Measurements from ENCODE around the gene OPN1LW.
"Not testable (repeated sequence)": the region's sequence is repeated elsewhere in the genome, so short reads cannot be mapped to it uniquely, and the experiment has no call there.

OPN1LW gene

DNA sequence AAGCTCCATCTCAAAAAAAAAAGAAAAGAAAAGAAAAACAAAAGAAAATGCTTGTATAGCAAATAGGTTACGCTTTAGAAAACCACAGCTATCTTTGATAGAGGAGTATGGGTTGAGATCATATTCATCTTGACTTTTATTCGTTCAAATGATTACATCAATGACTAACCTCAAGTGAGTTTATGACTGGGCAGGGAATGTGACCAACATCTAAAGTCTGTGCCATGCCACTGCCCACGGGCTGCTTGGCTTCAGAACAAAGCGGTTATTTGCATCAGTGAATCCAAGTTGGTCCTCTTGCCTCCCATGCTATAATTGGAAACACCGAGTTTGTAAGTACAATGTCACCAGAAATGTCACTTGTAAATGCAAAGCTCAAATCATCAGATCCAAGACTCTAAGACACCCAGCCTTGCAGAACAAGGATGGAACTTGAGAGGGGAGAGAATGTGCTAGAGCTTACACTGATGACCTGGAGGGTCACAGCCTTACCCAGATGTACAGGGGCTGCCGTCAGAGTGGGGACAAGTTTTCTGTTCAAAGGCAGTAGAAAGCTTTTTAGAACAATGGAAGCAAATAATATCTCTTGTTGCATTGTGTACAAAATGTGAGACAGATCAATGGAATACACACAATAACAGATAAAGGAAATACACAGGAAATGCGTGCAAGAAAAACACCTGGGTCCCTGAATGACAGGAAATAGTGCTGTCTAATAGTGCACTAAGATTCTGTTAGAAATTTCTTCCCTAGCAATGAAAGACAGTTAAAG lies 8.4 kb upstream of the OPN1LW start:
- no peak for DNase-seq

DNA sequence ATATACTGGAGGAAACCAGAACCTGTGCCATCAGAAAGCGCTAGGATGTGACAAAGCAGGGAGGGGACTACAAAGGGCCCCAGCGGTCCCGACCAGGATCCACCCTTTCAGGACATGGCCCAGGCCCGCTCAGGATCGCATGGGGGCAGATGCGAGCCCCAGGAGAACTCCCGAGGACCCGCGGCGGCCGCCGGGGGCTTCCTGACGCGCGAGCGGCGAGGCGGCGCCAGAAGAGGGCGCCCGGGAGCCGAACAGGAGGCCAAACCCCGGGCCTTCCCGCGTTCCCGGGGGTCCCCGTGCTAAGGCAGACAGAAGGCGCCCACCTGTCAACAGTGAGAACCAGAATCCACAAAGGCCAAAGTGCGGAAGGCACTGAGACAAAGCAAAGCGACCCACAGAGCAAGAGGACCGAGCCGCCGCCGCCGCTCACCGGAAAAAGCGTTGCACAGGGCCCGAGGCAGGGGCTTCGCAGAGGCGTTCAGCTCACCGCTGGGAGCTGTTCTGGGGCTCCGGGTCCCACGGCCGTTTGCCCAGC lies 7.3 kb upstream of the OPN1LW start:
- peak; percentile 36 to 56 (median 44) for DNase-seq

DNA sequence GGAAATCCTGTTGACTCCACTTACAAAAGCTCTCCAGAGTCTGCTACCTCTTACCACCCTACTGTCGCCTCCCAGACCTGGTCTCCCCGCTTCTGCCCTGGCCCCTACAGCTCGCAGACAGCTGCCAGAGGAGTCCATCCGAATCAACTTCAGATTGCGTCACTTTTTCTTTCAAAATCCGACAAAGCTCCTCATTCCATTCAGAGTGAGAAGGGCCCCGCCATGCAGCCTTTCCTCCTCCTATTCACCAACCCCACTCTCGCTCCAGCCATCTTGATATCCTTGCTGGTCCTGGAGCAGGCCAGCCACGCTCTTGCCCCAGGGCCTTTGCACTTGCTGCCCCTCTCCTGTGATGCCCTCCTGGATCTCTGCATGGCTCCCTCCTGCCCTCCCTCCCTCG lies 5.2 kb upstream of the OPN1LW start:
- DNase-seq: no peak

DNA sequence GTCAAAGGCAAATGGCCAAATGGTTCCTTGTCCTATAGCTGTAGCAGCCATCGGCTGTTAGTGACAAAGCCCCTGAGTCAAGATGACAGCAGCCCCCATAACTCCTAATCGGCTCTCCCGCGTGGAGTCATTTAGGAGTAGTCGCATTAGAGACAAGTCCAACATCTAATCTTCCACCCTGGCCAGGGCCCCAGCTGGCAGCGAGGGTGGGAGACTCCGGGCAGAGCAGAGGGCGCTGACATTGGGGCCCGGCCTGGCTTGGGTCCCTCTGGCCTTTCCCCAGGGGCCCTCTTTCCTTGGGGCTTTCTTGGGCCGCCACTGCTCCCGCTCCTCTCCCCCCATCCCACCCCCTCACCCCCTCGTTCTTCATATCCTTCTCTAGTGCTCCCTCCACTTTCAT lies 3.8 kb upstream of the OPN1LW start:
- DNase-seq: no peak

DNA sequence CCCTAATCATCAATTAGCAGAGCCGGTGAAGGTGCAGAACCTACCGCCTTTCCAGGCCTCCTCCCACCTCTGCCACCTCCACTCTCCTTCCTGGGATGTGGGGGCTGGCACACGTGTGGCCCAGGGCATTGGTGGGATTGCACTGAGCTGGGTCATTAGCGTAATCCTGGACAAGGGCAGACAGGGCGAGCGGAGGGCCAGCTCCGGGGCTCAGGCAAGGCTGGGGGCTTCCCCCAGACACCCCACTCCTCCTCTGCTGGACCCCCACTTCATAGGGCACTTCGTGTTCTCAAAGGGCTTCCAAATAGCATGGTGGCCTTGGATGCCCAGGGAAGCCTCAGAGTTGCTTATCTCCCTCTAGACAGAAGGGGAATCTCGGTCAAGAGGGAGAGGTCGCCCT lies 3.3 kb upstream of the OPN1LW start:
- DNase-seq: no peak

GRCh38 chrX:154142386-154142785 lies 1.7 kb upstream of the OPN1LW start:
- DNase-seq: no peak

DNA sequence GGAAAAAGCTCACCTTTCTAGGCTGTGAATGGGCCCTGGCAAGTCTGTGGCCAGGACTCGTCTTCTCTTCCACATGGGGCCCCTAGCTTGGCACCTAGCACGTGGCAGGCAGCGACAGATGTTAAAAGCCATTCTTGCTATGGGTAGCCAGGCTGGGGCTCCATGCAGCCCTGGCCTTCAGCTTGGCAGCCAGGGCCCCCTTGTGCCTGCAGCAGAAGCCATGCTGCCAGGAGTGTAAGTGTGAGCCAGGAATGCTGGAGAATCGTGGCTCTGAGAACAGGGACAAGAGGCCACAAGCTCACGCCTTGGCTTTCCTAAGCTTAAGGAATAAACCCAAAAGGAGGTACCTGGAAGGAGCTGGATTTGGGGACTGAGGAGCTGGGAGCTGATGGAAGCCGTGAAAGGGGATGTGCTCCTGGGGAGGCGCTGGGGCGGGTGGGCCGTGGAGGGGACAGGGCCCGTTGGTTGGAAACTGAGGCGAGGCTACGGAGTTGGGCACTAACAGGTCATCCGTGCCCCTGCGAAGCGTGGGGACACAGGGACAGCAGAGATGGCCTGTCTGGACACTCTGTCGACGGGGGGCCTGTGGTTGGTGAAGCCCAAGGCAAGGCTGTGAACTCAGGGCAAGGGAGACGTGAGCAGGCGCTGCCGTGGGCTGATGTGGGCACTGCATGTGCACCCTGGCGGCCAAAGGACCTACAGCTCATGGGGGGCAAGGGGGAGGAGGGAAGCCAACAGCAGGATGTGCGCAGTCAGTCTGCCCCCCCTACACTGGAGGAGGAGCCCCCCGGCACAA lies 895 bp upstream of the OPN1LW start:
- DNase-seq: no peak

DNA sequence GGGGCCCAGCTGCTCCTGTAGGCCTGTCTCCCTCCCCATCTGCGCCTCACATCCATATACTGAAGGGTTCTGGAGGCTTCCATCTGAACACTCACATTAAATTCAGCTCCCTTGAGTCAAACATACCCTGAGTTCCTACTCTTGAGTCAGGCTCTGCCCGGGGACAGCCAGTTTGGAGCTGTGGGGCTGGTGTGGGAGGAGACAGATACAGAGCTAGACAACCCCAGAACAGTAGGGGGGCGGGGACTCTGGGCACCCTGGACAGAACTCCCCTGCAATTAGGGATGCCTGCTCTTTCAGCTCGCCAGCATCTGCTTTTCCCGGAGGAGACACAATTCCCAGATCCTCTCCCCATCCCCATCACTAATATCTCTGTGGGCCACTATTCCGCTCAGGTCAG lies 7.0 kb downstream of the OPN1LW start:
- not testable (repeated sequence) for DNase-seq

DNA sequence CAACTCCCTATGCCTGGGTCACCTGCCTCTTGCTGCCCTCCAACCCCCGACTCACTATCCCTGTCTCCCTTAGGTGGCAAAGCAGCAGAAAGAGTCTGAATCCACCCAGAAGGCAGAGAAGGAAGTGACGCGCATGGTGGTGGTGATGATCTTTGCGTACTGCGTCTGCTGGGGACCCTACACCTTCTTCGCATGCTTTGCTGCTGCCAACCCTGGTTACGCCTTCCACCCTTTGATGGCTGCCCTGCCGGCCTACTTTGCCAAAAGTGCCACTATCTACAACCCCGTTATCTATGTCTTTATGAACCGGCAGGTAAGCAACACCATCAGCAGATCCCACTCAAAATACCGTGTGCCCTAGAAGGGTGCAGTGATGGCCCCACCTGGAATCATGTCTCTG lies 12.2 kb downstream of the OPN1LW start:
- not testable (repeated sequence) for DNase-seq

DNA sequence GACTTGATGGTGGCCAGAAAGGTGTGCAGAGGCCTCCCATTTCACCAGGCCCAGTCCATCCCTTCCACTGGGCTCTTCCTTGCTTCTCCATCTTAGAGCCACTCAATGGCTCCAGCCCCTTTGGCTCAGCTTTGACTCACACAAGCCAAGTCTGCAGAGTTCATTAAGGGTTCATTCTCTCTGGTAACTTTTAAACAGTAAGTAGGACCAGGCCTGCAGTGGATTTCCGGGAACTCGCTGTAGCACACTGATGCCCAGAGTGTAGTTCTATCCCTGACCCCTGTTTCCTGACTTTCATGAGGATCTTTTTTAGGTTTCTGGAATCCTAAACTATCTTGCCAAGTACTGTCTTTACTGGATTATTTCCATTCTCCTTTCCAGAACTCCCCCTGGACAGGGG lies 13.2 kb downstream of the OPN1LW start:
- not testable (repeated sequence) for DNase-seq

GRCh38 chrX:154159345-154159744 lies 15.3 kb downstream of the OPN1LW start:
- DNase-seq: not testable (repeated sequence)

GRCh38 chrX:154164902-154165301 lies 20.9 kb downstream of the OPN1LW start:
- not testable (repeated sequence) for DNase-seq

GRCh38 chrX:154168384-154168783 lies 24.3 kb downstream of the OPN1LW start:
- not testable (repeated sequence) for DNase-seq

DNA sequence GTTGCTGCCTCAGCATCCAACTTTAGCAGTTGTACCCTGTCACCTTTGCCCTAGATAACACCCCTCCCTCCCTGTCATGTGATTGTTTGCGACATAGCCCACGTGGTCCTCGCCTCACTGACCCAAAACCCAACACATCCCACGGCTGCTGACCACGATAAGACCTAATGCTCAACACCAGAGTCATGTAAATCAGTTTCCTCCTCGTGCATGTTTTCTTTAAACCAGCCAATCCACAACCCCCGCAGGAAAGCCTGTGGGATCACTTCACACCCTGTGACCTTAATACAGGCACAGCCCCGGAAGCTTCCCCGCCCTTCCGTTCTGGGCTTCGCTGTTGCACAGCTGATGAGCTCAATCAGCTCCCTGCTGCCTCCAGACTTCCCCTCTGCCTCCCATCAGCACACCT lies 28.5 kb downstream of the OPN1LW start:
- DNase-seq: not testable (repeated sequence)

- DNase-seq: not testable (repeated sequence)
Measured at GRCh38 chrX:154174356-154174755, 30.3 kb downstream of the OPN1LW start.

DNA sequence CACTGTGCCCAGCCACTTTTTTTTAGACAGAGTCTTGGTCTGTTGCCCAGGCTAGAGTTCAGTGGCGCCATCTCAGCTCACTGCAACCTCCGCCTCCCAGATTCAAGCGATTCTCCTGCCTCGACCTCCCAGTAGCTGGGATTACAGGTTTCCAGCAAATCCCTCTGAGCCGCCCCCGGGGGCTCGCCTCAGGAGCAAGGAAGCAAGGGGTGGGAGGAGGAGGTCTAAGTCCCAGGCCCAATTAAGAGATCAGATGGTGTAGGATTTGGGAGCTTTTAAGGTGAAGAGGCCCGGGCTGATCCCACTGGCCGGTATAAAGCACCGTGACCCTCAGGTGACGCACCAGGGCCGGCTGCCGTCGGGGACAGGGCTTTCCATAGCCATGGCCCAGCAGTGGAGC lies 38.3 kb downstream of the OPN1LW start, which contains the start of gene OPN1MW:
TSS of gene OPN1MW (plus strand) at position 301 of the 400 bp plus-strand sequence. CDS start at position 383, 82 bp downstream.
- not testable (repeated sequence) for DNase-seq

GRCh38 chrX:154183794-154184193 lies 39.8 kb downstream of the OPN1LW start:
- not testable (repeated sequence) for DNase-seq

GRCh38 chrX:154192846-154193245 lies 48.8 kb downstream of the OPN1LW start:
- not testable (repeated sequence) for DNase-seq

- DNase-seq: not testable (repeated sequence)
Measured at GRCh38 chrX:154194316-154194715, 50.3 kb downstream of the OPN1LW start.

GRCh38 chrX:154196466-154196865 lies 52.4 kb downstream of the OPN1LW start:
- not testable (repeated sequence) for DNase-seq
